Breast epithelium (tissue), 3 donors: Measurements from ENCODE around the gene HOPX.

Experiments
- CTCF ChIP-seq, 3 donors: fragments of 450-650 bp; IDR thresholded peaks; one replicate each; pipeline ENCODE4 v1.5.1; 2016 to 2017; ENCODE audit warnings: antibody characterized with exemption in 3 of 3, mild to moderate bottlenecking in 3 of 3, moderate library complexity in 3 of 3
- POLR2A ChIP-seq: fragments of 450-650 bp; IDR thresholded peaks from one replicate; pipeline ENCODE4 v1.6.1; 2016; ENCODE audit warnings: antibody characterized with exemption, mild to moderate bottlenecking, moderate library complexity

GRCh38 chr4:56658528-56658927 lies 22.6 kb downstream of the HOPX start:
- TF ChIP-seq CTCF (IDR thresholded peaks at IDR 0.05) (no peak), POLR2A (no peak)
